Measurements from ENCODE around the gene TRAF7. TPM values are rescaled to one million over a fixed set of nuclear protein-coding genes. Genes with fewer than 3 reads are reported as not detected.

TRAF7 gene
- total RNA-seq, 1 donor: 56.1 TPM

GRCh38 chr16:2179576-2179975 is 24.0 kb downstream of the TRAF7 start:
- H3K9me3 ChIP-seq (ENCODE audit: low read depth, low read length): no peaks in the 10 kb centered on the region
- H3K4me1 ChIP-seq (ENCODE audit: insufficient read depth, low read length): no peaks in the 10 kb centered on the region
- H3K79me2 ChIP-seq (ENCODE audit: insufficient read depth, low read length): no peaks in the 10 kb centered on the region
- no peak overlapping the region for H3K4me3 ChIP-seq (ENCODE audit: insufficient read depth, low read length)
- TF ChIP-seq CTCF (IDR thresholded peaks at IDR 0.05; ENCODE audit: extremely low read depth, low read depth, low read length): no peak
- no peak overlapping the region for H2AFZ ChIP-seq (ENCODE audit: low read length)
- peaks cover 4% of the 10 kb centered on the region for H4K20me1 ChIP-seq (ENCODE audit: insufficient read depth, low read length)
- H3K27ac ChIP-seq (ENCODE audit: low read depth, low read length): no peak overlapping the region
- H3K36me3 ChIP-seq (ENCODE audit: insufficient read depth, low read length): peaks cover 30% of the 10 kb centered on the region
- no peak overlapping the region for H3K4me2 ChIP-seq (ENCODE audit: insufficient read depth, low read length)
- no peaks in the 10 kb centered on the region for H3K27me3 ChIP-seq (ENCODE audit: insufficient read depth, low read length)
- DNase-seq (ENCODE audit: insufficient read length, low spot score, missing footprints): no peak

GRCh38 chr16:2180461-2180860 is 24.9 kb downstream of the TRAF7 start:
- DNase-seq (ENCODE audit: insufficient read length, low spot score, missing footprints): no peak
- H3K4me3 ChIP-seq (ENCODE audit: insufficient read depth, low read length): no peak overlapping the region
- TF ChIP-seq CTCF (IDR thresholded peaks at IDR 0.05; ENCODE audit: extremely low read depth, low read depth, low read length): no peak
- no peaks in the 10 kb centered on the region for H3K27me3 ChIP-seq (ENCODE audit: insufficient read depth, low read length)
- no peak overlapping the region for H2AFZ ChIP-seq (ENCODE audit: low read length)
- peaks cover 22% of the 10 kb centered on the region for H3K36me3 ChIP-seq (ENCODE audit: insufficient read depth, low read length)
- no peak overlapping the region for H3K4me2 ChIP-seq (ENCODE audit: insufficient read depth, low read length)
- H4K20me1 ChIP-seq (ENCODE audit: insufficient read depth, low read length): peaks cover 4% of the 10 kb centered on the region
- no peak overlapping the region for H3K27ac ChIP-seq (ENCODE audit: low read depth, low read length)
- H3K4me1 ChIP-seq (ENCODE audit: insufficient read depth, low read length): no peaks in the 10 kb centered on the region
- no peaks in the 10 kb centered on the region for H3K79me2 ChIP-seq (ENCODE audit: insufficient read depth, low read length)
- no peaks in the 10 kb centered on the region for H3K9me3 ChIP-seq (ENCODE audit: low read depth, low read length)

GRCh38 chr16:2180962-2181923 is 25.7 kb downstream of the TRAF7 start:
- Histone ChIP-seq H3K4me3 (ENCODE audit: insufficient read depth, low read length) (no peak overlapping the region), H3K36me3 (ENCODE audit: insufficient read depth, low read length) (peaks cover 14% of the 10 kb centered on the region), H3K27me3 (ENCODE audit: insufficient read depth, low read length) (no peaks in the 10 kb centered on the region), H3K4me2 (ENCODE audit: insufficient read depth, low read length) (no peak overlapping the region), H2AFZ (ENCODE audit: low read length) (no peak overlapping the region), H4K20me1 (ENCODE audit: insufficient read depth, low read length) (peaks cover 4% of the 10 kb centered on the region), H3K27ac (ENCODE audit: low read depth, low read length) (no peak overlapping the region), H3K9me3 (ENCODE audit: low read depth, low read length) (no peaks in the 10 kb centered on the region), H3K79me2 (ENCODE audit: insufficient read depth, low read length) (no peaks in the 10 kb centered on the region), H3K4me1 (ENCODE audit: insufficient read depth, low read length) (no peaks in the 10 kb centered on the region)
- no peak for TF ChIP-seq CTCF (IDR thresholded peaks at IDR 0.05; ENCODE audit: extremely low read depth, low read depth, low read length)
- no peak for DNase-seq (ENCODE audit: insufficient read length, low spot score, missing footprints)

- Histone ChIP-seq H3K4me3 (ENCODE audit: insufficient read depth, low read length) (no peak overlapping the region), H2AFZ (ENCODE audit: low read length) (no peak overlapping the region), H3K9me3 (ENCODE audit: low read depth, low read length) (no peaks in the 10 kb centered on the region), H3K36me3 (ENCODE audit: insufficient read depth, low read length) (peaks cover 9% of the 10 kb centered on the region), H3K4me2 (ENCODE audit: insufficient read depth, low read length) (no peak overlapping the region), H3K27me3 (ENCODE audit: insufficient read depth, low read length) (no peaks in the 10 kb centered on the region), H4K20me1 (ENCODE audit: insufficient read depth, low read length) (peaks cover 4% of the 10 kb centered on the region), H3K4me1 (ENCODE audit: insufficient read depth, low read length) (no peaks in the 10 kb centered on the region), H3K27ac (ENCODE audit: low read depth, low read length) (no peak overlapping the region), H3K79me2 (ENCODE audit: insufficient read depth, low read length) (no peaks in the 10 kb centered on the region)
- no peak for DNase-seq (ENCODE audit: insufficient read length, low spot score, missing footprints)
- no peak for TF ChIP-seq CTCF (IDR thresholded peaks at IDR 0.05; ENCODE audit: extremely low read depth, low read depth, low read length)
Measured at GRCh38 chr16:2181952-2182351, 26.4 kb downstream of the TRAF7 start.

Measured in osteoblast (primary cell).